ENCODE data around the gene AAMDC. TPM values are rescaled to one million over a fixed set of nuclear protein-coding genes. Genes with fewer than 3 reads are reported as not detected.
"Not testable (repeated sequence)": the region's sequence is repeated elsewhere in the genome, so short reads cannot be mapped to it uniquely, and the experiment has no call there.

The AAMDC gene
- total and polyA plus RNA-seq, 2 of the 13 experiments (the other 11 are each of a cell fraction or from before 2014, with no cell fraction given), result 18.1 to 35.6 TPM

DNA sequence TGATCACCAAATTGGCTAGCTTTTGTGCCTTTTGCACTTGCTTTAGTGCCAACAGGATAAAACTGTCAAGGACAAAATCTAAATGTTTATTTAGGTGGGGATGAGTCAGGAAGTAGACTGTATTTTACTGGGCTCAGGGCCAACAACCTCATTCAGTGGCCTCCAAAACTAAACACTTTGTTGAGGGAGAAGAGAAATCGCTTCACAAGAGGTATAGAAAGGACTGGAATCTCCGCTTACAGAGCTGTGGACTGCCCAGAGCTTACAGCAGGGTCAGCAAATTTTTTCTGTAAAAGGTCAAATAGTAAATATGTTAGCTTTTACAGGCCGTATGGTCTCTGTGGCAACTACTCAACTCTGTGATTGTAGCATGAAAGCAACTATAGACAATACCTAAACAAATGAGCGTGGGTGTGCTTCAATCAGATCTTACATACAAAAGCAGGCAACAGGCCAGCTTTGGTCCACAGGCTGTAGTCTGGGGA is 93.4 kb downstream of the AAMDC start (continued):
- 0 out of 2 replicates have a peak, but pooled peaks have one; percentile 27 for TF ChIP-seq JUN (CRISPR knock-in tag; IDR thresholded peaks at IDR 0.05)
- 0 out of 2 replicates have a peak, but pooled peaks have one; percentile 55 for TF ChIP-seq ZNF501 (CRISPR knock-in tag; IDR thresholded peaks at IDR 0.05)
- TF ChIP-seq ELF1 (CRISPR knock-in tag; IDR thresholded peaks at IDR 0.05), result peak; percentile 45; the same call in 1 of the 2 replicates
- peak; percentile 78; the same call in 1 of the 2 replicates for TF ChIP-seq HMG20A (CRISPR knock-in tag; IDR thresholded peaks at IDR 0.05; ENCODE audit: borderline replicate concordance)
- 0 out of 2 replicates have a peak, but pooled peaks have one; percentile 17 for TF ChIP-seq BCL6 (CRISPR knock-in tag; IDR thresholded peaks at IDR 0.05)
- TF ChIP-seq MIER2 (CRISPR knock-in tag; IDR thresholded peaks at IDR 0.05), result 0 out of 2 replicates have a peak, but pooled peaks have one; percentile 41
- TF ChIP-seq, protein P1, sequence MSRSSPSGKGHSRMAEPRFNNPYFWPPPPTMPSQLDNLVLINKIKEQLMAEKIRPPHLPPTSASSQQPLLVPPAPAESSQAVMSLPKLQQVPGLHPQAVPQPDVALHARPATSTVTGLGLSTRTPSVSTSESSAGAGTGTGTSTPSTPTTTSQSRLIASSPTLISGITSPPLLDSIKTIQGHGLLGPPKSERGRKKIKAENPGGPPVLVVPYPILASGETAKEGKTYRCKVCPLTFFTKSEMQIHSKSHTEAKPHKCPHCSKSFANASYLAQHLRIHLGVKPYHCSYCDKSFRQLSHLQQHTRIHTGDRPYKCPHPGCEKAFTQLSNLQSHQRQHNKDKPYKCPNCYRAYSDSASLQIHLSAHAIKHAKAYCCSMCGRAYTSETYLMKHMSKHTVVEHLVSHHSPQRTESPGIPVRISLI (CRISPR knock-in tag; IDR thresholded peaks at IDR 0.05; ENCODE audit: borderline replicate concordance), result peak; percentile 50; the same call in 1 of the 2 replicates
- peak; percentile 15; the same call in 1 of the 2 replicates for TF ChIP-seq PPARG (CRISPR knock-in tag; conservative IDR thresholded peaks at IDR 0.05)
- not testable (repeated sequence) for TF ChIP-seq LCORL (IDR thresholded peaks at IDR 0.05); GABPA (IDR thresholded peaks at IDR 0.05; ENCODE audit: low read depth, low read length); FOXP1 (IDR thresholded peaks at IDR 0.05)
- TF ChIP-seq LCORL (CRISPR knock-in tag; IDR thresholded peaks at IDR 0.05), result peak; percentile 48; the same call in 1 of the 2 replicates
- peak; percentile 15; the same call in 1 of the 2 replicates for TF ChIP-seq GABPA (CRISPR knock-in tag; IDR thresholded peaks at IDR 0.05; ENCODE audit: low read depth)
- TF ChIP-seq MAFF (IDR thresholded peaks at IDR 0.05; ENCODE audit: low read depth, low read length), result peak; percentile 95
- TF ChIP-seq FOSL2 (CRISPR knock-in tag; IDR thresholded peaks at IDR 0.05), result peak; percentile 84
- peak; percentile 64; the same call in 1 of the 2 replicates for TF ChIP-seq DPF2 (CRISPR knock-in tag; IDR thresholded peaks at IDR 0.05; ENCODE audit: borderline replicate concordance, low read depth)
- TF ChIP-seq ETV5 (CRISPR knock-in tag; IDR thresholded peaks at IDR 0.05; ENCODE audit: borderline replicate concordance), result peak; percentile 61; the same call in 1 of the 2 replicates
- 0 out of 2 replicates have a peak, but pooled peaks have one; percentile 45 for TF ChIP-seq ZNF124 (CRISPR knock-in tag; IDR thresholded peaks at IDR 0.05)
- peak; percentile 48 for TF ChIP-seq RARA (CRISPR knock-in tag; IDR thresholded peaks at IDR 0.05)
- 0 out of 2 replicates have a peak, but pooled peaks have one; percentile 4 for TF ChIP-seq FOXP1 (CRISPR knock-in tag; IDR thresholded peaks at IDR 0.05)
- TF ChIP-seq NR2F6 (IDR thresholded peaks at IDR 0.05), result peak; percentile 65
- TF ChIP-seq NR2F6 (CRISPR knock-in tag; IDR thresholded peaks at IDR 0.05), result peak; percentile 70; the same call in 1 of the 2 replicates
- TF ChIP-seq, protein P2, sequence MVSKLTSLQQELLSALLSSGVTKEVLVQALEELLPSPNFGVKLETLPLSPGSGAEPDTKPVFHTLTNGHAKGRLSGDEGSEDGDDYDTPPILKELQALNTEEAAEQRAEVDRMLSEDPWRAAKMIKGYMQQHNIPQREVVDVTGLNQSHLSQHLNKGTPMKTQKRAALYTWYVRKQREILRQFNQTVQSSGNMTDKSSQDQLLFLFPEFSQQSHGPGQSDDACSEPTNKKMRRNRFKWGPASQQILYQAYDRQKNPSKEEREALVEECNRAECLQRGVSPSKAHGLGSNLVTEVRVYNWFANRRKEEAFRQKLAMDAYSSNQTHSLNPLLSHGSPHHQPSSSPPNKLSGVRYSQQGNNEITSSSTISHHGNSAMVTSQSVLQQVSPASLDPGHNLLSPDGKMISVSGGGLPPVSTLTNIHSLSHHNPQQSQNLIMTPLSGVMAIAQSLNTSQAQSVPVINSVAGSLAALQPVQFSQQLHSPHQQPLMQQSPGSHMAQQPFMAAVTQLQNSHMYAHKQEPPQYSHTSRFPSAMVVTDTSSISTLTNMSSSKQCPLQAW (CRISPR knock-in tag; IDR thresholded peaks at IDR 0.05), result peak; percentile 75
- TF ChIP-seq ZMYM4 (CRISPR knock-in tag; IDR thresholded peaks at IDR 0.05), result 0 out of 2 replicates have a peak, but pooled peaks have one; percentile 47
- 0 out of 2 replicates have a peak, but pooled peaks have one; percentile 64 for TF ChIP-seq ZSCAN29 (CRISPR knock-in tag; conservative IDR thresholded peaks at IDR 0.05)
- 0 out of 2 replicates have a peak, but pooled peaks have one; percentile 38 for TF ChIP-seq MIER3 (CRISPR knock-in tag; IDR thresholded peaks at IDR 0.05; ENCODE audit: borderline replicate concordance)
- TF ChIP-seq SOX13 (IDR thresholded peaks at IDR 0.05), result peak; percentile 35; the same call in 1 of the 2 replicates
- TF ChIP-seq SOX13 (CRISPR knock-in tag; conservative IDR thresholded peaks at IDR 0.05 in 1 of 2, IDR thresholded peaks at IDR 0.05 in 1 of 2), result peak in 1 of 2 experiments; percentile 55; a peak in 1 of 4 replicates
